ENCODE measurements around the gene MTA2.

- TF ChIP-seq CTCF (IDR thresholded peaks at IDR 0.05) (no peak), POLR2A (IDR thresholded peaks at IDR 0.05) (no peak), EP300 (IDR thresholded peaks at IDR 0.05) (no peak)
These were observed 2.2 kb upstream of the MTA2 start for GRCh38 chr11:62603776-62604299.
